ENCODE data around the gene SKAP1. TPM values are rescaled to one million over a fixed set of nuclear protein-coding genes. Genes with fewer than 3 reads are reported as not detected.
"Not testable (repeated sequence)": the region's sequence is repeated elsewhere in the genome, so short reads cannot be mapped to it uniquely, and the experiment has no call there.

Gene SKAP1
- total and polyA plus RNA-seq, 7 donors, result 0.09 to 1.0 (median 0.42) TPM; not detected in 2

GRCh38 chr17:48412841-48413240 lies 17.2 kb downstream of the SKAP1 start:
- Histone ChIP-seq H3K4me1 (no peaks in the 10 kb centered on the region), H3K27ac (no peak overlapping the region), H3K36me3 (ENCODE audit: insufficient read depth in 1 of 2, low read depth in 1 of 2) (no peaks in the 10 kb centered on the region), H3K9me3 (no peaks in the 10 kb centered on the region), H3K27me3 (ENCODE audit: insufficient read depth in 3 of 3, low read length in 2 of 3) (peaks cover 0 to 50% (median 10%) of the 10 kb centered on the region in 3 donors), H3K4me3 (no peak overlapping the region)
- WGBS, 3 donors, result 73 to 84% (median 83%) methylated on average over 1 of the region's 1 CpG
- DNase-seq (no peak), ATAC-seq (no peak)
- intact Hi-C loops (cut with DNase I), result no loop called here
- no peak for TF ChIP-seq CTCF (IDR thresholded peaks at IDR 0.05)

- H3K36me3 ChIP-seq (ENCODE audit: insufficient read depth in 1 of 2, low read depth in 1 of 2); H3K27ac ChIP-seq; ATAC-seq; H3K9me3 ChIP-seq; DNase-seq; H3K4me3 ChIP-seq; intact Hi-C loops (cut with DNase I); H3K4me1 ChIP-seq: not testable (repeated sequence)
- peaks cover 0 to 51% (median 13%) of the 10 kb centered on the region in 3 donors for H3K27me3 ChIP-seq (ENCODE audit: insufficient read depth in 3 of 3, low read length in 2 of 3)
- WGBS, 3 donors, result 93 to 95% (median 93%) methylated on average over 6 to 7 of the region's 7 CpGs
Measured at GRCh38 chr17:48410821-48411220, 19.2 kb downstream of the SKAP1 start.

GRCh38 chr17:48409607-48410006 lies 20.4 kb downstream of the SKAP1 start:
- H3K9me3 ChIP-seq, result no peaks in the 10 kb centered on the region
- H3K27me3 ChIP-seq (ENCODE audit: insufficient read depth in 3 of 3, low read length in 2 of 3), result peaks cover 0 to 47% (median 14%) of the 10 kb centered on the region in 3 donors
- no peaks in the 10 kb centered on the region for H3K36me3 ChIP-seq (ENCODE audit: insufficient read depth in 1 of 2, low read depth in 1 of 2)
- WGBS, 3 donors, result 87 to 91% (median 90%) methylated on average over 5 of the region's 5 CpGs
- ATAC-seq, result no peak
- H3K4me3 ChIP-seq, result no peak overlapping the region
- intact Hi-C loops (cut with DNase I), result no loop called here
- no peak for DNase-seq
- no peak overlapping the region for H3K27ac ChIP-seq
- TF ChIP-seq CTCF (IDR thresholded peaks at IDR 0.05), result no peak
- no peaks in the 10 kb centered on the region for H3K4me1 ChIP-seq

GRCh38 chr17:48406936-48407567 lies 23.0 kb downstream of the SKAP1 start:
- intact Hi-C loops (cut with DNase I), result no loop called here
- 36 to 44% (median 40%) methylated on average over 3 of the region's 3 CpGs for WGBS, 3 donors
- no peak for ATAC-seq
- H3K27me3 ChIP-seq (ENCODE audit: insufficient read depth in 3 of 3, low read length in 2 of 3), result peaks cover 0 to 38% (median 13%) of the 10 kb centered on the region in 3 donors
- H3K4me3 ChIP-seq, result no peak overlapping the region
- TF ChIP-seq CTCF (IDR thresholded peaks at IDR 0.05), result no peak
- no peak overlapping the region for H3K27ac ChIP-seq
- DNase-seq, result no peak
- H3K9me3 ChIP-seq, result no peaks in the 10 kb centered on the region
- H3K4me1 ChIP-seq, result no peaks in the 10 kb centered on the region
- no peaks in the 10 kb centered on the region for H3K36me3 ChIP-seq (ENCODE audit: insufficient read depth in 1 of 2, low read depth in 1 of 2)

- peaks cover 3 to 39% (median 9%) of the 10 kb centered on the region in 3 donors for H3K27me3 ChIP-seq (ENCODE audit: insufficient read depth in 3 of 3, low read length in 2 of 3)
- H3K27ac ChIP-seq, result no peak overlapping the region
Measured at GRCh38 chr17:48394821-48395220, 35.2 kb downstream of the SKAP1 start.

More at GRCh38 chr17:48394821-48395220, 35.2 kb downstream of the SKAP1 start:
- H3K36me3 ChIP-seq (ENCODE audit: insufficient read depth in 1 of 2, low read depth in 1 of 2), result no peaks in the 10 kb centered on the region
- H3K9me3 ChIP-seq, result no peaks in the 10 kb centered on the region
- TF ChIP-seq CTCF (IDR thresholded peaks at IDR 0.05), result no peak
- no peak for DNase-seq
- no peak overlapping the region for H3K4me3 ChIP-seq
- intact Hi-C loops (cut with DNase I), result no loop called here
- no peaks in the 10 kb centered on the region for H3K4me1 ChIP-seq
- ATAC-seq, result no peak
- WGBS, 3 donors, result 43 to 53% (median 50%) methylated on average over 3 of the region's 3 CpGs
